ENCODE data around the gene PCSK5. TPM values are rescaled to one million over a fixed set of nuclear protein-coding genes. Genes with fewer than 3 reads are reported as not detected.

PCSK5 gene
- total RNA-seq, 2 experiments from 2014 or later, result 0.76 TPM; not detected in 1

- ChIA-PET POLR2A (no interaction called here), CTCF (ENCODE audit: unreplicated experiment) (no interaction called here)
- no peak overlapping the region for H2AFZ ChIP-seq (ENCODE audit: low read length)
- BruUV-seq (replicated peaks), result no TSS peak
- H4K20me1 ChIP-seq (ENCODE audit: insufficient read depth, low read length), result no peaks in the 10 kb centered on the region
- H3K4me1 ChIP-seq (ENCODE audit: insufficient read depth, low read length, poor library complexity, severe bottlenecking), result no peaks in the 10 kb centered on the region
- intact Hi-C loops (cut with micrococcal nuclease; ENCODE audit: unreplicated experiment), result no loop called here
- H3K9me2 ChIP-seq (ENCODE audit: insufficient read depth, low read length), result no peaks in the 10 kb centered on the region
- H3K9me3 ChIP-seq (ENCODE audit: low read length), result no peaks in the 10 kb centered on the region
- no peak overlapping the region for H3K4me3 ChIP-seq (ENCODE audit: low read depth, low read length, poor library complexity, severe bottlenecking)
- DNase-seq (ENCODE audit: low spot score), result no peak
- H3K27ac ChIP-seq (ENCODE audit: low read depth, low read length, poor library complexity, severe bottlenecking), result no peak overlapping the region
- no peaks in the 10 kb centered on the region for H3K79me2 ChIP-seq (ENCODE audit: insufficient read depth, low read depth, low read length)
- H3K36me3 ChIP-seq (ENCODE audit: insufficient read depth, low read length), result no peaks in the 10 kb centered on the region
- no peak overlapping the region for H3K4me2 ChIP-seq (ENCODE audit: low read length)
- TF ChIP-seq CTCF (conservative IDR thresholded peaks at IDR 0.05; ENCODE audit: low read length) (no peak), EZH2phosphoT487 (IDR thresholded peaks at IDR 0.05; ENCODE audit: borderline replicate concordance, low read depth, low read length) (no peak)
These were observed 323.3 kb downstream of the PCSK5 start for GRCh38 chr9:76213751-76214150.

GRCh38 chr9:76215066-76215465, 324.6 kb downstream of the PCSK5 start:
- Histone ChIP-seq H3K9me2 (ENCODE audit: insufficient read depth, low read length) (no peaks in the 10 kb centered on the region), H3K4me3 (ENCODE audit: low read depth, low read length, poor library complexity, severe bottlenecking) (no peak overlapping the region), H4K20me1 (ENCODE audit: insufficient read depth, low read length) (no peaks in the 10 kb centered on the region), H3K36me3 (ENCODE audit: insufficient read depth, low read length) (no peaks in the 10 kb centered on the region), H3K9me3 (ENCODE audit: low read length) (no peaks in the 10 kb centered on the region), H2AFZ (ENCODE audit: low read length) (no peak overlapping the region), H3K79me2 (ENCODE audit: insufficient read depth, low read depth, low read length) (no peaks in the 10 kb centered on the region), H3K4me2 (ENCODE audit: low read length) (no peak overlapping the region), H3K4me1 (ENCODE audit: insufficient read depth, low read length, poor library complexity, severe bottlenecking) (no peaks in the 10 kb centered on the region), H3K27ac (ENCODE audit: low read depth, low read length, poor library complexity, severe bottlenecking) (no peak overlapping the region)
- POLR2A ChIA-PET, result no interaction called here
- CTCF ChIA-PET (ENCODE audit: unreplicated experiment), result no interaction called here
- DNase-seq (ENCODE audit: low spot score), result no peak
- TF ChIP-seq EZH2phosphoT487 (IDR thresholded peaks at IDR 0.05; ENCODE audit: borderline replicate concordance, low read depth, low read length), result no peak
- TF ChIP-seq CTCF (conservative IDR thresholded peaks at IDR 0.05; ENCODE audit: low read length), result no peak
- BruUV-seq (replicated peaks), result no TSS peak
- intact Hi-C loops (cut with micrococcal nuclease; ENCODE audit: unreplicated experiment), result no loop called here

GRCh38 chr9:76216161-76216649, 325.7 kb downstream of the PCSK5 start:
- Histone ChIP-seq H3K4me3 (ENCODE audit: low read depth, low read length, poor library complexity, severe bottlenecking) (no peak overlapping the region), H3K36me3 (ENCODE audit: insufficient read depth, low read length) (no peaks in the 10 kb centered on the region), H3K27ac (ENCODE audit: low read depth, low read length, poor library complexity, severe bottlenecking) (no peak overlapping the region), H3K4me2 (ENCODE audit: low read length) (no peak overlapping the region), H3K79me2 (ENCODE audit: insufficient read depth, low read depth, low read length) (no peaks in the 10 kb centered on the region), H3K9me2 (ENCODE audit: insufficient read depth, low read length) (no peaks in the 10 kb centered on the region), H3K4me1 (ENCODE audit: insufficient read depth, low read length, poor library complexity, severe bottlenecking) (no peaks in the 10 kb centered on the region), H4K20me1 (ENCODE audit: insufficient read depth, low read length) (no peaks in the 10 kb centered on the region), H2AFZ (ENCODE audit: low read length) (no peak overlapping the region), H3K9me3 (ENCODE audit: low read length) (no peaks in the 10 kb centered on the region)
- no TSS peak for BruUV-seq (replicated peaks)
- ChIA-PET POLR2A (interaction anchor here (0.6 kb wide), 1 partner anchor 155 kb away, joined by 3 read pairs; no protein-coding TSS in a partner anchor), CTCF (ENCODE audit: unreplicated experiment) (no interaction called here)
- DNase-seq (ENCODE audit: low spot score), result no peak
- intact Hi-C loops (cut with micrococcal nuclease; ENCODE audit: unreplicated experiment), result no loop called here
- TF ChIP-seq CTCF (conservative IDR thresholded peaks at IDR 0.05; ENCODE audit: low read length) (no peak), EZH2phosphoT487 (IDR thresholded peaks at IDR 0.05; ENCODE audit: borderline replicate concordance, low read depth, low read length) (no peak)

Data from OCI-LY7 (cell line).